ENCODE measurements around the gene IWS1.
"Not testable (repeated sequence)": the region's sequence is repeated elsewhere in the genome, so short reads cannot be mapped to it uniquely, and the experiment has no call there.

IWS1 gene

GRCh38 chr2:127528487-127528886 lies 2.2 kb upstream of the IWS1 start:
- no peak for TF ChIP-seq CTCF (conservative IDR thresholded peaks at IDR 0.05; ENCODE audit: low read length)
- no peak for DNase-seq (ENCODE audit: low read depth)
- no peak overlapping the region for H3K4me3 ChIP-seq (ENCODE audit: low read length)

GRCh38 chr2:127527001-127527804 lies 914 bp upstream of the IWS1 start:
- H3K4me3 ChIP-seq (ENCODE audit: low read length) = peak overlapping the region; percentile 90
- no peak for TF ChIP-seq CTCF (conservative IDR thresholded peaks at IDR 0.05; ENCODE audit: low read length)
- no peak for DNase-seq (ENCODE audit: low read depth)

- no peak for TF ChIP-seq CTCF (conservative IDR thresholded peaks at IDR 0.05; ENCODE audit: low read length)
- H3K4me3 ChIP-seq (ENCODE audit: low read length) = peak overlapping the region; percentile 90
- peak; percentile 66 for DNase-seq (ENCODE audit: low read depth)
These were observed 578 bp downstream of the IWS1 start for GRCh38 chr2:127525691-127526131.

- H3K4me3 ChIP-seq (ENCODE audit: low read length) = not testable (repeated sequence)
These were observed 2.0 kb downstream of the IWS1 start for GRCh38 chr2:127524198-127524834.

GRCh38 chr2:127523269-127523939 lies 2.9 kb downstream of the IWS1 start:
- DNase-seq (ENCODE audit: low read depth) = no peak
- H3K4me3 ChIP-seq (ENCODE audit: low read length) = no peak overlapping the region
- TF ChIP-seq CTCF (conservative IDR thresholded peaks at IDR 0.05; ENCODE audit: low read length) = no peak

More at GRCh38 chr2:127524198-127524834, 2.0 kb downstream of the IWS1 start:
- not testable (repeated sequence) for DNase-seq (ENCODE audit: low read depth)

GRCh38 chr2:127520424-127520823 lies 5.9 kb downstream of the IWS1 start:
- no peak overlapping the region for H3K4me3 ChIP-seq (ENCODE audit: low read length)
- no peak for DNase-seq (ENCODE audit: low read depth)
- TF ChIP-seq CTCF (conservative IDR thresholded peaks at IDR 0.05; ENCODE audit: low read length) = no peak

GRCh38 chr2:127517465-127517864 lies 8.8 kb downstream of the IWS1 start:
- no peak for TF ChIP-seq CTCF (conservative IDR thresholded peaks at IDR 0.05; ENCODE audit: low read length)
- H3K4me3 ChIP-seq (ENCODE audit: low read length) = no peak overlapping the region
- peak; percentile 46 for DNase-seq (ENCODE audit: low read depth)

Data from AG10803 (cell line).